GM21529 (cell line): Measurements from ENCODE around the gene CCDC57.
"Not testable (repeated sequence)": the region's sequence is repeated elsewhere in the genome, so short reads cannot be mapped to it uniquely, and the experiment has no call there.

Experiments
- ATAC-seq: cut with Tn5 transposase; IDR thresholded peaks from one replicate; pipeline ENCODE4 v1.9.1; 2021; ENCODE audit not compliant: unreplicated experiment

CCDC57 gene

GRCh38 chr17:82156284-82156925 is 56.2 kb downstream of the CCDC57 start:
- ATAC-seq, result no peak

GRCh38 chr17:82155606-82156005 is 57.0 kb downstream of the CCDC57 start:
- ATAC-seq, result no peak

DNA sequence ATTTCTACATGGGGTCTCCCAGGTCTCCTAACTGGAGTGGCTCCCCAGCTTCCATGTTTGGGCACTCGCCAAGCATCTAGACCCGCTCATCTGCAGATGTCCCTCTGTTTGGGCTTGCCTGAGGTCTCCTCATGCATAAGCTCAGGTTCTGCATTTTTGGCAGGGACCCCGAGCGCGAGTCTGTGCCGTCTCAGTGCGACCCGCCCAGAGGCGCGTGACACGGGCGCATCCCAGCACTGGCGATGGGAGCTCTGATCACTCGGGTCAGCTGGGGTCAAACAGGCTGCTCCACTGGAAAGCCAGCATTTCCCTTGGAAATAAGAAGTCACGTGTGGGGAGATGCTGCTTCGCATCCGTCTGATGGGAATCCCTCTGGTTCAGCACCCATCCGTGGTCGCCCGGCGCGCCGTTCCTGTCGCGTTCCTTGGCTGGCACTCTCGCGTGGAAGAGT is 57.7 kb downstream of the CCDC57 start:
- no peak for ATAC-seq

DNA sequence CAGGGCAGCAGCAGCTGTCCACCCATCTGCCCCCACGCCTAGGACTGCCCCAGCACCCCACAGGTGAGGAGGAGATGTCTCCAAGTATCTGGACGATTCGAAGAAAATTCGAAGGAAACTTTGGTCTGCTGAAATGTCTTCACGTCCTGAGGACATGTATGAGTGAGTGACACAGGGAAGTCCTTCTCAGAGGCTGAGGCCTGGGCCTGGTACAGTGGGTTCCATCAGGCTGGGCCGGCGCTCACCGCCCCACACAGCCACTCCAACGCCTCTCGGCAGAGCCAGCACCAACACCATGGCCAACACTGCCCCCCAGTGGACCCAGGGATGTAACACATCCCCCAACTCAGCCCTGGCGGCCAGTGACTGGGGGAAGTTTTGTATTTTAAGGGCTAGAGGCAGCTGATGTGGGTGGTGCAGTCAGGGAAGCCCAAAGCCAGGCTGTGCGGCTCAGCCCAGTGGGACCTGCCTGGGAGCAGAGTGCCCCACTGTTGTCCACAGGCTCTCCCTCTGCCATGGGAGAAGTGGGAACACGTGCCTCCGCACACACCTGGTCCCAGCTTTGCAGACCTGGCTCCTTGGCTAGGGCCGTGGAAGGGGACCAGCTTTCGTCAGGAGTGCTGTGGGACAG is 58.8 kb downstream of the CCDC57 start:
- ATAC-seq, result no peak

GRCh38 chr17:82153295-82153691 is 59.3 kb downstream of the CCDC57 start:
- ATAC-seq, result no peak

DNA sequence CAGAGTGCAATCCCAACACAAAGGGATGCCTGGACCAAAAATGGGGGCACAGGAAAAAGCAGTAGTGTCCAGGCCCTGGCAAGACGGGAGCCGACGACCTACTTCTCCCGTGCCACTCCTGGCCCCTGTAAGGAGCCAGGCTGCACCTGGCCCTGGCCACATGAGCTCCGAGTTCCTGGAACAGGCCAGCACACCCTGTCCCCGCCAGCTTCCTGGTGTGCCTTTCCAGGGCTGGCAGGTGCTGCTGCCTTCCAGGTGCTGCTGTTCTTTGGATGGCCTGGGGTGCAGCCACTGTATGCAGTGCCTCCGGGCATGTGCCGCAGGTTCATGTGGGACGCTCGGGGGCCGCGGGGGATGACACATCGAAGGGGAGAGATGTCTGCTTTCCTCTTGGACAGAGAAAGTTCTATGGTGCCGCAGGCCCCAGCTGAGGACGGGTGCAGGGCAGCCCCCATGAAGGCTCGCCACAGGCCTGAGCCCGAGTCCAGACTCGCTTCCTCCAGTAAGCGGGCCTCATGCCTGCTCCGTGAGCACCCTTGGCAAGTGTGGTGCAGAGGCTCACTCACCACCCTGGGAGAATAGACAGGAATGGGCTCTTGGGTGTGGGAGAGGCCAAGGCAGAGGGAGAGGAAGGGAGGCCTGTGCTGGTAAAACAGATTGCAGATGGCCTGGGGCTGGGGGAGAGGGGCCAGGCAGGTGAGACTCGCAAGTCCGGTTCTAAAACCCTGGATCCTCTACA is 59.9 kb downstream of the CCDC57 start:
- no peak for ATAC-seq

DNA sequence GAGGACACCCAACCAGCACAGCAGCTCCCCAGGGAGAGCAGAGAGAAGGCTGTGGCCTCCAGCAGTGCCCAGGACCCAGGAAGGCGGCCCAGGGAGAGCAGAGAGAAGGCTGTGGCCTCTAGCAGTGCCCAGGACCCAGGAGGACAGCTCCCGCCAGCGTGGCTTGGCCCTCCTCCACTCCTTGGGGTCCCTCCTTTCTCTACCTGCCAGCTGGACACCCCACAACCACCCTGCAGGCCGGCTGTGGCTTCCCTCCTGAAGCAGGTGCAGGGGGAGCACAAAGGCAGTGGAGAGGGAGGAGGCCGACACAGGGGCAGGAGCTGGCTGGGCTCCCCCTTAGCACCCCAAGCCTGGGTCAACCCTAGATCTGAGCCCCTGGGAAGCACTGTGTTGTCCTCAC is 60.5 kb downstream of the CCDC57 start:
- no peak for ATAC-seq

GRCh38 chr17:82151106-82151957 is 61.3 kb downstream of the CCDC57 start:
- ATAC-seq, result no peak

DNA sequence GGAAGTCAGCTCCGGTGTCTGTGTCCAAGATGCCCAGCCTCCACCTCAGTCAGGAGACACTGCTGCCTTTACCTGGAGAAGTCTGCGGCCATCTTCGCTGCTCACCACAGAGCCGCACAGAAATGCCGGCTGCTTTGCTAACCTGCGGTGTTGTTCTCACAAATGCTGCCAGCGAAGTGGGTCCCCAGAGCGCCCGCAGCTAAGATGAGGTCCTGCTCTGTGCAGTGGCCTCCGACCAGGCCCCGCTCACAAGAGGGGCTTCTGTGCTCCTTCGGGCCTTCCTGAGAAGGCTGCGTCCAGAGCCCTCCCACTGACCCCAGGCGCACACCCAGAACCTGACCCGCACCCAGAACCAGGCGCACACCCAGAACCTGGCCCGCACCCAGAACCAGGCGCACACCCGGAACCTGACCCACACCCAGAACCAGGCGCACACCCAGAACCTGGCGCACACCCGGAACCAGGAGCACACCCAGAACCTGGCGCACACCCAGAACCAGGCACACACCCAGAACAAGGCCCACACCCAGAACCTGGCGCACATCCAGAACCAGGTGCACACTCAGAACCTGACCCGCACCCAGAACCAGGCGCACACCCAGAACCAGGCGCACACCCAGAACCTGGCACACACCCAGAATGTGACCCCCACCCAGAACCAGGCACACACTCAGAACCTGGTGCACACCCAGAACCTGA is 63.1 kb downstream of the CCDC57 start:
- no peak for ATAC-seq

GRCh38 chr17:82148997-82149396 is 63.6 kb downstream of the CCDC57 start:
- no peak for ATAC-seq

- ATAC-seq, result no peak
These were observed 64.6 kb downstream of the CCDC57 start for GRCh38 chr17:82148011-82148410.

DNA sequence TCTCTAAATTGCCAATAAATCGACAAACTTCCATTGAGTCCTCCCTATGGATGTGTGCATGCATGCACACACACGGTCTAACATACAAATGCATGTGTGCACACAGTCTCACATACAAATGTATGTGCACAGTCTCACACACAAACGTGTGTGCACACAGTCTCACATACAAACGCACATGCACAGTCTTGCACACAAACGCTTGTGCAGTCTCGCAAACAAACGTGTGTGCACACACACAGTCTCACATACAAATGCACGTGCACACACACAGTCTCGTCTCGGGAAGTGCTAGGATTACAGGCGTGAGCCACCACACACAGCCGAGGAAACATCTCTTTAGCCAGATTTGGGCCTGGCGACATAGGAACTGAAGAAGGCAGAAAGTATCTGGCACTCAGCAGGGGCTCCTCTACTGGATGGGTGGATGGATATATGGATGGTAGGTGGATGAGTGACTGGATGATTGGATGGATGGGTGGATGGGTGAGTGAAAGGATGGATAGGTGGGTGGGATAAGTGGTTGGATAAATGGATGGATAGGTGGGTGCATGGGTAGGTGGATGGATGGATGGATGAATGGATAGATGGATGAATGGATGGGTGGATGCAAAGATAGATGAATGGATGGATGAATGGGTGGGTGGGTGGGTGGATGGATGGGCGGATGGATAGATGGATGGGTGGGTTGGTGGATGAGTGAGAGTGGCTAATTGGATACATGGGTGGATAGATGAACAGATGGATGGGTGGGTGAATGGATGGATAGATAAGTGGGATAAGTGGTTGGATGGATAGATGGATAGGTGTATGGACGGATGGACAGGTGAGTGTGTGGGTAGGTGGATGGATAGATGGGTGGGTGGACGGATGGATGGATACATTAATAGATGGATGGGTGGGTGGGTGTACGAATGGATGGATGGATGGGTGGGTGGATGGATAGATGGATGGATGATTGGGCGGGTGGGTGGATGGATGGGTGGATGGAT is 65.7 kb downstream of the CCDC57 start:
- no peak for ATAC-seq

- ATAC-seq, result no peak
These were observed 67.0 kb downstream of the CCDC57 start for GRCh38 chr17:82145550-82146155.

GRCh38 chr17:82143333-82143732 is 69.3 kb downstream of the CCDC57 start:
- ATAC-seq, result no peak

GRCh38 chr17:82139961-82140360 is 72.7 kb downstream of the CCDC57 start:
- not testable (repeated sequence) for ATAC-seq

DNA sequence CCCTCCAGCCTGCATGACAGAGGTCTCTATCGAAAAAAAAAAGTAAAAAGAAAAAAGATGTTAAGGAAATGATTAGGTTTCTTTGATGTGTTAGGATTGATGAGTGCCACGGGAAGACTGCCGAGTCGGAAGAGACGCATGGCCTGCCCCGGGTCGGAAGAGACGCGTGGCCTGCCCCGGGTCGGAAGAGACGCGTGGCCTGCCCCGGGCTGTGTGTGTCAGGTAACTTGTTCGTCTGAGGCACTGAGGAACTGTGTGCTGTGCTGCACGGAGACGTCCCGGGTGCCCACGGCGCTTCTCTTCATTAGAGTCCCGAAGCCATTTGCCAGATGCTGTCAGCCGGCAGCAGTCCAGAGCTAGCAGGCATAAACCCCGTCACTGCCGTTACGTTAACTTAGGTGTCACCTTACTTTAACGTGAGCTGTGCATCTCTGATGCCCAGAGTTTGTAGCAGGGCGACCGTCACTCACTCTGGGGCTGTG is 74.1 kb downstream of the CCDC57 start:
- ATAC-seq, result no peak

- no peak for ATAC-seq
These were observed 78.5 kb downstream of the CCDC57 start for GRCh38 chr17:82134101-82134500.

DNA sequence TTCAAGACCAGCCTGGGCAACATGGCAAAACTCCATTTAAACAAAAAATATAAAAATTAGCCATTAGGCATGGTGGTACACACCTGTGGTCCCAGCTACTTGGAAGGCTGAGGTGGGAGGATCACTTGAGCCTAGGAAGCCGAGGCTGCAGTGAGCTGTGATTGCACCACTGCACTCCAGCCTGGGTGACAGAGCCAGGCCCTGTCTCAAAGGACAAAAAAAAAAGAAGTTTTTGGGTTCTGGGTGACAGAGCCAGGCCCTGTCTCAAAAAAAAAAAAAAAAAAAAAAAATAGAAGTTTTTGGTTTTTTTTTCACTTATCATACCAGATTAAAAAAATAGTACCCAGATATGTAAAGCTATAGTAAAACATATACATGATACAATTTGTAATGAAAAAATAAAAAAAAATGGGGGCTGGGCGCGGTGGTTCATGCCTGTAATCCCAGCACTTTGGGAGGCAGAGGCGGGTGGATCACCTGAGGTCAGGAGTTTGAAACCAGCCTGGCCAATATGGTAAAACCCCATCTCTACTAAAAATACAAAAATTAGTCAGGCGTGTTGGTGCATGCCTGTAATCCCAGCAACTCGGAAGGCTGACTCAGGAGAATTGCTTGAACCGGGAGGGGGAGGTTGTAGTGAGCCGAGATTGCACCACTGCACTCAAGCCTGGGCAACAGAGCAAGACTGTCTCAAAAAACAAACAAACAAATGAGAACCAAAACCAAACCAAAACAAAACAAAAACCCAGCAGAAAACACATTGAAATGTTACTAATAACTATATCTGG is 79.3 kb downstream of the CCDC57 start:
- ATAC-seq, result not testable (repeated sequence)
